Trophoblast cell (in vitro differentiated cells and primary cell): ENCODE data around the gene ZNF618.

ENCODE experiments used
- DNase-seq, 2 donors: peaks; one replicate each; pipeline ENCODE4 v3.0.0-alpha.2; 2016
- H2AFZ ChIP-seq: 2 replicates; pipeline ENCODE4 v1.6.1; 2013; ENCODE audit warnings: low read length, moderate library complexity, mild to moderate bottlenecking; ENCODE audit not compliant: insufficient read depth, poor library complexity
- H2AK5ac ChIP-seq: 2 replicates; pipeline ENCODE4 v1.6.1; 2013; ENCODE audit warnings: mild to moderate bottlenecking, low read length
- H2BK120ac ChIP-seq: 2 replicates; pipeline ENCODE4 v1.6.1; 2013; ENCODE audit warnings: low read length, mild to moderate bottlenecking, moderate library complexity; ENCODE audit not compliant: insufficient read depth, poor library complexity
- H2BK12ac ChIP-seq: 2 replicates; pipeline ENCODE4 v1.6.1; 2013; ENCODE audit warnings: mild to moderate bottlenecking, low read length, moderate library complexity
- H2BK5ac ChIP-seq: 2 replicates; pipeline ENCODE4 v1.6.1; 2013; ENCODE audit warnings: low read length, low read depth, moderate library complexity, mild to moderate bottlenecking; ENCODE audit not compliant: poor library complexity
- H3K14ac ChIP-seq: 2 replicates; pipeline ENCODE4 v1.6.1; 2013; ENCODE audit warnings: mild to moderate bottlenecking, low read length
- H3K18ac ChIP-seq: 2 replicates; pipeline ENCODE4 v1.6.1; 2013; ENCODE audit warnings: mild to moderate bottlenecking, low read length
- H3K23ac ChIP-seq: 2 replicates; pipeline ENCODE4 v1.6.1; 2013; ENCODE audit warnings: low read length
- H3K27ac ChIP-seq: 2 replicates; pipeline ENCODE4 v1.5.1; 2013; ENCODE audit warnings: low read depth, mild to moderate bottlenecking, inconsistent platforms, low read length, moderate library complexity
- H3K27me3 ChIP-seq: 2 replicates; pipeline ENCODE4 v1.6.1; 2013; ENCODE audit warnings: inconsistent platforms, mild to moderate bottlenecking, low read length, moderate library complexity; ENCODE audit not compliant: insufficient read depth
- H3K36me3 ChIP-seq, 2 experiments: 1 replicate in 1 of 2; 2 replicates in 1 of 2; pipeline ENCODE4 v1.6.1; 2013; ENCODE audit warnings: low read length in 2 of 2, mild to moderate bottlenecking in 2 of 2, moderate library complexity in 1 of 2; ENCODE audit not compliant: insufficient read depth in 2 of 2, control insufficient read depth in 1 of 2
- H3K4ac ChIP-seq: 2 replicates; pipeline ENCODE4 v1.6.1; 2013; ENCODE audit warnings: low read depth, mild to moderate bottlenecking, low read length, moderate library complexity
- H3K4me1 ChIP-seq, 2 experiments: 1 replicate in 1 of 2; 2 replicates in 1 of 2; pipeline ENCODE4 v1.6.1; 2013; ENCODE audit warnings: low read length in 2 of 2, mild to moderate bottlenecking in 2 of 2, moderate library complexity in 1 of 2; ENCODE audit not compliant: insufficient read depth in 2 of 2, control insufficient read depth in 1 of 2
- H3K4me2 ChIP-seq: 2 replicates; pipeline ENCODE4 v1.6.1; 2013; ENCODE audit warnings: inconsistent platforms, mild to moderate bottlenecking, low read length, moderate library complexity
- H3K4me3 ChIP-seq: 2 replicates; pipeline ENCODE4 v1.5.1; 2013; ENCODE audit warnings: mild to moderate bottlenecking, low read depth, low read length, inconsistent platforms
- H3K79me1 ChIP-seq: one replicate; pipeline ENCODE4 v1.6.1; 2013; ENCODE audit warnings: low read length
- H3K79me2 ChIP-seq: 2 replicates; pipeline ENCODE4 v1.6.1; 2013; ENCODE audit warnings: low read length, mild to moderate bottlenecking; ENCODE audit not compliant: control insufficient read depth, insufficient read depth, poor library complexity
- H3K9ac ChIP-seq: 2 replicates; pipeline ENCODE4 v1.6.1; 2013; ENCODE audit warnings: mild to moderate bottlenecking, low read length
- H3K9me3 ChIP-seq: 2 replicates; pipeline ENCODE4 v1.6.1; 2013; ENCODE audit warnings: low read depth, mild to moderate bottlenecking, control low read depth, inconsistent platforms, low read length; ENCODE audit not compliant: insufficient read depth
- H4K12ac ChIP-seq: 2 replicates; pipeline ENCODE4 v1.6.1; 2013; ENCODE audit warnings: low read depth, mild to moderate bottlenecking, low read length, moderate library complexity
- H4K8ac ChIP-seq: 2 replicates; pipeline ENCODE4 v1.6.1; 2013; ENCODE audit warnings: low read depth, mild to moderate bottlenecking, low read length, moderate library complexity
- H4K91ac ChIP-seq: one replicate; pipeline ENCODE4 v1.6.1; 2013; ENCODE audit warnings: low read depth, mild to moderate bottlenecking, low read length, moderate library complexity
- WGBS: extraction: QIAGEN DNeasy Blood & Tissue Kit; methylation state at CpG from one replicate; pipeline ENCODE4 v1.1.7; 2013; ENCODE audit warnings: missing lambda C conversion rate; ENCODE audit not compliant: insufficient read length, insufficient coverage; ENCODE audit errors: extremely low coverage; 5-methylcytosine and 5-hydroxymethylcytosine counted together

The ZNF618 gene

GRCh38 chr9:114028646-114029045 is 152.5 kb downstream of the ZNF618 start:
- Histone ChIP-seq H2BK12ac (no peak overlapping the region), H3K4ac (no peak overlapping the region), H4K91ac (no peak overlapping the region), H3K79me1 (no peaks in the 10 kb centered on the region), H3K27ac (no peak overlapping the region), H3K14ac (no peak overlapping the region), H4K12ac (no peak overlapping the region), H3K18ac (no peak overlapping the region), H2BK5ac (no peak overlapping the region), H3K4me1 (peaks cover 0 to 5% of the 10 kb centered on the region in 2 experiments), H3K79me2 (no peaks in the 10 kb centered on the region), H3K4me3 (no peak overlapping the region), H3K23ac (no peak overlapping the region), H3K4me2 (no peak overlapping the region), H2AFZ (no peak overlapping the region), H2AK5ac (no peak overlapping the region), H2BK120ac (no peak overlapping the region), H3K36me3 (peaks cover 16 to 18% of the 10 kb centered on the region in 2 experiments), H3K27me3 (no peaks in the 10 kb centered on the region), H4K8ac (no peak overlapping the region), H3K9ac (no peak overlapping the region), H3K9me3 (no peaks in the 10 kb centered on the region)
- DNase-seq: no peak
- WGBS: no CpG with 5 or more reads among the region's 22 CpGs

DNA sequence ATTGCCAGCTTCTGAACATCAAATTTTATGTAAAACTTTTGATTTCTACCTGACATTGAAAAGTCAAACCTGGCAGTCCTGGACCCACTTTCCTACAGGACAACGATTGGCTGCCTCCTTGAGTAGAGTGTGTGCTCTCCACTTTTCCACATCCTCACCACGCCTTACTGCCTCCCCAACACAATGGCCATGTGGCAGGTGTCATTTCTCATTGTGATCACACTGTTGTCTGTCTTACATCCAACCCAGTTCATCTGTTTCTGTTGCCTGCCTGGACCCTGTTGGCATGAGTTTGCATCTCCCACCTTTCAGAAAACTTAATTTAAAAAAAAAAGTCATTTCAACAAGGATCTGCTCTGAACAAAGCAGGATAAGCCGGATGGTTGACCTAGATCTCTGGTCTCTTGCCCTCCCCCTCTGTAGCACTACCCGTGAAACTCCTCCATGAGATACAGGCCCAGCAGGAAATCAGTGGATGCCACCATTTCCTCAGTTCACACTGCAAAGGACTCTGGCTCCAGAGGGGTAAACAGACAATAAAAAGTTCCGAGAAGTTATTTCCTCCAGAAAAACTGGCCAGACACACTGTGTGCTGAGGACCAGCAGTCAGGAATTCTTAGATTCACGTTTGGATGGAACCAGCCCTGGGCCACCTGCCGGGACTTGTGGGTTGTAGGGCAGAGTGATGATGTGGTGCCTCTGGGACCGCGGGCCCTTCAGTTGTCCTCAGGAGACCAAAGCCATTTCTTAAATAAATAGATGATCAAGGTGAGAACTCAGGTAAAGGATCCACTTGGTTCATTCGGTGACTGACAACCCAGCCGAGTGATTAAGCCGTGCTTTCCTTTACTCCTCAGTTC is 153.4 kb downstream of the ZNF618 start:
- H3K27ac ChIP-seq: no peak overlapping the region
- no peak overlapping the region for H2AFZ ChIP-seq
- no peaks in the 10 kb centered on the region for H3K9me3 ChIP-seq
- no peak for DNase-seq
- no CpG with 5 or more reads among the region's 12 CpGs for WGBS
- no peak overlapping the region for H4K91ac ChIP-seq
- no peak overlapping the region for H3K4ac ChIP-seq
- H3K4me3 ChIP-seq: no peak overlapping the region
- H3K36me3 ChIP-seq: peaks cover 20 to 22% of the 10 kb centered on the region in 2 experiments
- H3K79me2 ChIP-seq: no peaks in the 10 kb centered on the region
- no peak overlapping the region for H3K4me2 ChIP-seq
- H3K27me3 ChIP-seq: no peaks in the 10 kb centered on the region
- H3K23ac ChIP-seq: no peak overlapping the region
- no peak overlapping the region for H2AK5ac ChIP-seq
- H2BK12ac ChIP-seq: no peak overlapping the region
- H3K9ac ChIP-seq: no peak overlapping the region
- no peak overlapping the region for H3K14ac ChIP-seq
- no peak overlapping the region for H4K12ac ChIP-seq
- H2BK5ac ChIP-seq: no peak overlapping the region
- H2BK120ac ChIP-seq: no peak overlapping the region
- H3K18ac ChIP-seq: no peak overlapping the region
- H3K4me1 ChIP-seq: peaks cover 0 to 5% of the 10 kb centered on the region in 2 experiments
- no peaks in the 10 kb centered on the region for H3K79me1 ChIP-seq
- no peak overlapping the region for H4K8ac ChIP-seq

DNA sequence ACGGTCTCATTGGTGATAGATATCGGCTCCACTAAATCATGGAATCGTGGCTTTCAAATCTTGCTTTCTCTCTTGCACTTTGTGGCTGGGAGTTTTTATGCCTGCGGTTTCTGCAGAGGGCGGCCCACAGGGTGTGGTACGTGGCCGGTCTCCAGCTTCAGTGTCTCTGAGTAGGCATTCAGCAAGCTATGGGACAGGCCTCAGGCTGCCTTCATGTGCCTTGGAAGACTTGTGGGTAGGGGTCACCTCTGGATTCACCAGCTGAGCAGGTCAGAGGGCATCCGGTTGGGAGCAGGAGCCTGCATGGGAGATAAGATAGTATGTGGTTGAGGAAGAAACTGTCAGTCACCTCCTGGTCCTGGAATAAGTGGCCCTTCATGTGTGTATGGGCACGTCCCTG is 154.3 kb downstream of the ZNF618 start:
- Histone ChIP-seq H3K18ac (no peak overlapping the region), H2BK5ac (no peak overlapping the region), H3K27ac (no peak overlapping the region), H3K4ac (no peak overlapping the region), H3K14ac (no peak overlapping the region), H4K8ac (no peak overlapping the region), H3K79me1 (no peaks in the 10 kb centered on the region), H3K36me3 (peaks cover 22 to 23% of the 10 kb centered on the region in 2 experiments), H2BK120ac (no peak overlapping the region), H3K4me3 (no peak overlapping the region), H3K9me3 (no peaks in the 10 kb centered on the region), H3K27me3 (no peaks in the 10 kb centered on the region), H3K79me2 (no peaks in the 10 kb centered on the region), H2AK5ac (no peak overlapping the region), H2AFZ (no peak overlapping the region), H4K12ac (no peak overlapping the region), H3K4me1 (peaks cover 0 to 3% of the 10 kb centered on the region in 2 experiments), H2BK12ac (no peak overlapping the region), H3K4me2 (no peak overlapping the region), H3K23ac (no peak overlapping the region), H3K9ac (no peak overlapping the region), H4K91ac (no peak overlapping the region)
- WGBS: no CpG with 5 or more reads among the region's 9 CpGs
- no peak for DNase-seq

- Histone ChIP-seq H3K27ac (no peak overlapping the region), H3K9ac (no peak overlapping the region), H2BK12ac (no peak overlapping the region), H3K23ac (no peak overlapping the region), H3K27me3 (no peaks in the 10 kb centered on the region), H3K4me3 (no peak overlapping the region), H3K14ac (no peak overlapping the region), H3K36me3 (peaks cover 24% of the 10 kb centered on the region in 2 experiments), H4K8ac (no peak overlapping the region), H3K4ac (no peak overlapping the region), H3K18ac (no peak overlapping the region), H2AK5ac (no peak overlapping the region), H3K9me3 (no peaks in the 10 kb centered on the region), H4K12ac (no peak overlapping the region), H3K79me2 (no peaks in the 10 kb centered on the region), H2BK120ac (no peak overlapping the region), H3K4me1 (no peaks in the 10 kb centered on the region), H4K91ac (no peak overlapping the region), H3K4me2 (no peak overlapping the region), H2AFZ (no peak overlapping the region), H2BK5ac (no peak overlapping the region), H3K79me1 (no peaks in the 10 kb centered on the region)
- WGBS: no CpG with 5 or more reads among the region's 7 CpGs
- DNase-seq: no peak
These were observed 155.0 kb downstream of the ZNF618 start for GRCh38 chr9:114031037-114031630.
